NCI-H345 treated with DMSO at 0.1 percent for 48 hours (cell line): Measurements from ENCODE around the gene RFTN1.

Experiments
- DNase-seq: peaks from one replicate; lab custom pipeline; 2025; ENCODE audit not compliant: unreplicated experiment; lab: John Stamatoyannopoulos, UW

Gene RFTN1

DNA sequence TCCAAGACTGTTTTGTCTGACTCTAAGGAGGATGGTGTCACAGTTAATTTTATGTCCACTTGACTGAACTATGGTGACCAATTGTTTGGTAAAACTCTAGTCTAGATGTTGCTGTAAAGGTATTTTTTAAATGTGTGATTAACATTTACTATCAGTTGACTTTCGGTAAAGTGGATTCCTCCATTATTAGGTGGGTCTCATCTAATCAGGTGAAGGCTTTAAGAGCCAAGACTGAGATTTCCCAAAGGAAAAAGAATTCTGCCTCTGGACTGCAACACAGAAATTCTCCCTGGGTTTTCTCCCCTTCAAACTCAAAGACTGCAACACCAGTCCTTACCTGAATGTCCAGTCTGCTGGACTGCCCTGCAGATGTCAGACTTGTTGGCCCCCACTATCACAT is 129.6 kb downstream of the RFTN1 start:
- DNase-seq: no peak

DNA sequence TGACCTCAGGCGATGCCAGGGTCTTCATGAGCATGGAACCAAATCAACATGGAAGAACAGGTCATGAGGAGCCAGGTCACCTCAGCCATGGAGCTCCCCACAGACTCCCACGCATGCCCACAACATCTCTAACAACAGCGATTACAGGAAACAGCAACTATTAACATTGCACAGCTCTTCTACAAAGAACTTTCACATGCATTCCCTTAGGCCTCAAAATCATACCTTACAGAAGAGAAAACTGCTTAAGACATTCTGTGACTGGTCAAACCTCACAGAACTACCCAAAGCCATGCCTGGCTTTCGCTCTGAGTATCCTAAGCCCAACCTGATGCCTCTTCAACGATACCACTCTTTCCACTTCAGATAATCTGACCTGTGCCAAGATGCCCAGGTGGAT is 130.7 kb downstream of the RFTN1 start:
- no peak for DNase-seq

DNA sequence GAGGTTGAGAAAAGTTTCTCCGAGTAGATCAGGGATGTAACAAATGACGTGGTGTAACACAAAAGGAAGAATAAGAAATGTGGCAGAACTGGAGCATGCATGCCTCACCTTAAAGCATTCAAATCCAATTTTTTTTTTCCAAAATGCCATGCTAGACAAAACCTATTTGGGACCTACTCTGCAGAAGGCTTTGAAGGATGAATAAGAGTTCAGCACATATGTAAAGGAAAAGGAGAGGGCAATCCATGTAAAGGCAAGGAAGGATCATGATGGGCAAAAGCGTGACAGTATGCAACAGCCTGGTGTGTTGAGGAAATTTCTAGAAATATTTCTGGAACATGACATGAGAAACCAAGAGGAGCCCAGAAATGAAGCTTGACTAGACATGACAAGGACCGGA is 132.1 kb downstream of the RFTN1 start:
- DNase-seq: no peak

DNA sequence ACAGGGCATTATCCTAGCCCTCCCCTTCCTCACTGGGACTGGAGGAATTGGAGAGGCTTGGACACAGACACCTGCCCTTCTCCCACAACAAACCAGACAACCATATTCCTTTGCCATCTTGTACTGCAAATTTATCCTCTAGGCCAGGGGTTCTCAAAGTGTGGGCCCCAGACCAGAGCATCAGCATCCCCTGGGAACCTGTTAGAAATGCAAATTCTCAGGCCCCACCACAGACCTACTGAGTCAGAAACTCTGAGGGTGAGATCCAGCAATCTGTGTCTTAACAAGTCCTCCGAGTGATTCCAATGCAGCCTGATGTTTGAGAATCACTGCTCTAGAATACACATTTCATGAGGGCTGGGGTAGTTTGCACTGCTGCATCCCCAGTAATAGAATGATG is 133.1 kb downstream of the RFTN1 start:
- DNase-seq: no peak

DNA sequence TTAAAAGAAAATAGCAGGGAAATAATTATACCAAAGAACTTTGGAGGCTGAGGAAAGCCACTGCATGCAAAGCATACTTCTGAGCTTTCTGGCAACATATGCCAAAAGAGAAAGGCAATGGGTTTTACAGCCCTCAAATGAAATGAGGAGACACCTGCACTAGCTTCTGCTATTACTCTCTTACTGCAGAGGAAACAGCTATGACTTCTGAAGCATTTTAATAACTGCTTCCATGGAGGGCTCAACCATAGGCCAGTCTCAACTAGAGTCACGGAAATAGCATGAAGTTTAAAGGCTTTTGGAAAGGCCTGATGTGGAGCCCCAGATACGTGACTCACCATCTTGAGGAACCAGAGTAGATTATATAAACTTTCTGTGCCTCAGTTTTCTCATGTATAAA is 133.7 kb downstream of the RFTN1 start:
- DNase-seq: no peak

DNA sequence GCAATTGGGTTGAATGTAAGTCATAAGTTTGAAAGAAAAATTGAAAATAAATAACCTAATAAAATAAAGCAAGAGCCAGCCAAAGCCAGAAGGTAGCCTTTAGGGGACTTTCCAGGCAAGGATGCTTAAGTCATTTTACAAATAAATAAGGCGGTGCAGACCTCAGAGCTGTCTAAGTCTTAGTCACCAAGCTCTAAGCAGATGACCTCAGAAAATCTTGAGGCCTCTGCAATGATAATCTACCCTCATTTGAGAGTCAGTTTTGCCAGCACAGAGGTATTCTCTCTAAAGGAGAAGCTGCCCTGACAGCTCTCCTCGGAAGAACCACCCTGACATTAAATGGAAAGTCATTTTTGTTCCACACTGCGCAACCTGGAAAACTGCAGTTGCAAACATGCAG is 134.6 kb downstream of the RFTN1 start:
- DNase-seq: no peak

DNA sequence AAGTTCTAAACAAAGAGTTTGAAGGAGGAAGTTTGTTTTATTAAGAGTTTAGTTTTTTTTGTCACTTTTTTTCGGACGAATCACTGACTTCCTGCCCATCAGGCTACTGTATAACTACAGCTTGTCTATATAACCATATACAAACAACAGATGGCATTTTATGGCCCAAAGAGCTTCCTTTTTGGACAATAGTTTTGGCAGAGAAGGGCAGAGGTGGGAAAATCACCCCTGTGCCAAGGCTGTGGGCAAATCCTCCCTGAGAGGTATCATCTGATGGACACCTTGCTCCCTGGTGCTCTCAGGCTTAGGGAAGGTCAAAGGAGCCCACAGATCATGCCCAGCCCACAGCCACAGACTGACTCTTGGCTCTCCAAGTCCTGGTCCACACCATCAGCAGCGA is 135.1 kb downstream of the RFTN1 start:
- no peak for DNase-seq

DNA sequence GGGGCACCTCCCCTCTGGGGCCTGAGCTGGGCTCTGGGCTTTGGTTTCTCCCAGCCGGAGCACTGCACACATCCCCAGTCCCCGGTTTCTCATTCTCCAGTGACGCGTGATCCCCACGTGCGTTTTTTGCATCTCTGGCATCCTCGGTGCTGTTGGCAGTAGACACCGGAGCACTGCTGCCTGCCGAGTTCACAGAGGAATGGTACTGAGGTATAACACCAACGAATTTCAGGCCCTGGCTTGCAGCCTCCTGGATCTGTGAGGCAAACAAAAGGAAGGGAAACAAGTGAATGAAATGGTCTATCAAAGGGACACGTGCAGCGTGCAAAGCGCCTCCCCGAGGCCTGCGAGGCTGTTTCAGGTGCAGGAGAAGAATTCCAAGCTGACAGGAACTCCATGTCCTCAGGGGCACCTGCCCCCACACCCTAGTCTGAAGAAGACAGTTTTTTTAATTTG is 135.6 kb downstream of the RFTN1 start:
- no peak for DNase-seq

DNA sequence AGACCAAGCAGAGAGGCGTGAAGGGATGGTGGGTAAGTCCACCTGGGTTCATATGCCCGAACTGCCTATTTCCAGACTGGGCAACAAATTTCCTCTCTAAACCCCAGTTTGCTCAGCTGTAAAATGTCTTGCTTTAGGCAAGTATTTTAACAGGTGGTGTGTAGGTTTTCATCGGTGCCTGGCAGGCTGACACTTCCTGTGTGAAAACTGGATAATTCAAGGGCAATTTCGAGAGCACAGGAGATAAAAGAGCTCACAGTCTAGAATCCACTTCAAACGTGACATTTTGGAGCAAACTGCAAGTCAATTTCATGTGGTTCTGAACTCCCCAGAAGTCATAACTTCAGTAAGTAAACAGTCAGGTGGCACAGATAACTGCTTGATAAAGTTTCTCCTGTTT is 136.3 kb downstream of the RFTN1 start:
- DNase-seq: no peak

DNA sequence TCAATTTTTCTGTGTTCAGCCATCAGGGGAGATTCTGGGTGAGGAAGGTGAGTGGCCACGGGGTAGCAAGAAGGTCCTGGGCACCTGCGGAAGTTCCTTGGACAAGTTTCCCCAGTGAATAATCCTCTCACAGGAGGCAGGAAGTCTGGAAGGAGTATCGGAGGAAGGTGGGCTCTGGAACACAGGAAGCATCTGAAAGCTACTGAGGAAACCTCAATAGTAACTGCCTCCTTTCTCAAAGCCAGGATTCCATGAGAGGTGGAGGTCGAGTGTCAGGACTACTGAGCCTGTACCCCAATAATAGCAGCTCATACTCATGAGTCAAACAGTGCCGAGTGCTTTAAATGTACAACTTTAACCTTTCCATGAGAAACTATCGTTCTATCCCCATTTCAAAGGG is 137.6 kb downstream of the RFTN1 start:
- no peak for DNase-seq

DNA sequence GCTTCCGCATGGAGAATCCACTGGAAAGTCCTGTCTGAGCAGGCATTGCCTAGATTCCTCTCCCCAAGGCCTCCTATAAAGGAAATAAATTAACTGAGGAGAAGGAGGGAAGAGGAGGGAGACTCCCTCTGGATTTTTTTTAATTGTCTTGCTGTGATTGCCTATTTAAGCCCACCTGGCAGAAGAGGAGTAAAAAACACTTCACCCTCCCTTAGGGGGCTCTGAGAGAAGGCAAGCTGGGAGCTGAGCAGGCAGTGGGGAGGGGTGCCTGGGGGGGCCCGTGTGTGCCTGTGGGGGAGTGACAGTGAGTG is 138.6 kb downstream of the RFTN1 start:
- DNase-seq: no peak

DNA sequence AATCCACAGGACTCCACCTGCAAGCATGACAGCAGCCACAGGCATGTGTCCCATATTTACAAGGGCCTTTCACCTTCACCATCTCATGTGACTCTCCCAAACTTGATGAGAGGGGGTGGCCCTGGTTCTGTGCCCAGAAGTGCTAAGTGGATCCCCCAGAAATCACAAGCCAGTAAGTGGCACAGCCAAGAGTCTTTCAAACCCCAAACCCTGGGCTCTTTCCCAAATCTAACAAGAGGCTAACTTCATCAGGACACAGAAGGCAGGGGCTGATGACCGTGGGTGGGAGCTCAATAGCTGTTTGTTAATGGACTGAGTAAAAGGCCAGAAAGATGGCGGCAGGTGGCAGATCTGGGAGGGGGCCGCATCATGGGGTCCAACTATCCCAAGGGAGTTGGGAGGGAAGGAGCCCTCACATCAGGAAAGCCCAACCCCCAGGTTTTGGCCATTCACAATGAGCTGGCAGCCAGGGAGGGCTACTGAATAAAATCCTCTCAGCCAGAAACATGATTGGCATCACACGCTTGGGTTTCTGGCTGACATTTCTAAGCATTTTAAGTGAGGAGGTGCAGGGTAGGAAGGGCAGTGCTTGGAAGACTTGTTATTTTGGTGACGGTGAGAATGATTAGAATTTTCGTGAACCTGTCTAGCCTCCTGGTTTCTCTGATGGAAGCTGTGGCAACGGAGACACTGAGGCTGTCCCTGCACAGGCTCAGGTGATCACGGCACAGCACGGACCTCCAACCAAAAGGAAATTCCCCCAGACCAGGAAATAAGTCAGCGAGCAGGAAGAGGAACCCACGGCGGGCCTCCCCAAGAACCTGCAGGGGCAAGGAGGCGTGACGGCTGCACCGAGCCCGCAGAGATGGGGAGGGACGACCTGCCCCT is 139.2 kb downstream of the RFTN1 start:
- DNase-seq: no peak

DNA sequence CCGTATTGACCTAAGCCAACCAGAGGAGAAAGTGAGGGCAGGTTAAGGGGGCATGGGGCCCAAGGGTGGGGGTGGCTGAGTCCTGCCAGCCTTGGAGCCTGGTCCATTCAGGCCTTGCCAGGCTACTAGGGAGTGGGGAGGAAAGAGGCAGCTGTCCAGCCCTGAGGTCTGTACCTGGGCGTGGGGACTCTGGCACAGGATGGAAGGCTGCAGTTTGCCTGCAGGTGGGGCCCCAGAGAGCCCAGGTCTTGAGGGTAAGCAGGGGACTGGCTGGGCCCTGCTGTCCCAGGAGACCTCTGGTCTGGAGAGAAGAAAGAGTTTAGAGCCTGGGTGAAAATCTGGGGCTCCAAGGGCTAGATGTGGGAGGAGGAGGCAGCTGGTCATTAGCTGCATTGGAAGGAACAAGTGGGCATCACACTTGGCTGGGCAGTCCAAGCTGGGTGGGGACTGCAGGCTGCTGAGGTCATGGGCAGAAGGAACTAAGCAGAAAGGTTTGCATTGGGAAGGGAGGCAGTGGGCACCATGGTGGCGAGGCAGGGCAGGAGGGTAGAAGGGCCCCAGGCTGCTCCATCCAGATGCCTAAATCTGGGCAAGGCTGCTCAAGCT is 140.1 kb downstream of the RFTN1 start:
- no peak for DNase-seq

DNA sequence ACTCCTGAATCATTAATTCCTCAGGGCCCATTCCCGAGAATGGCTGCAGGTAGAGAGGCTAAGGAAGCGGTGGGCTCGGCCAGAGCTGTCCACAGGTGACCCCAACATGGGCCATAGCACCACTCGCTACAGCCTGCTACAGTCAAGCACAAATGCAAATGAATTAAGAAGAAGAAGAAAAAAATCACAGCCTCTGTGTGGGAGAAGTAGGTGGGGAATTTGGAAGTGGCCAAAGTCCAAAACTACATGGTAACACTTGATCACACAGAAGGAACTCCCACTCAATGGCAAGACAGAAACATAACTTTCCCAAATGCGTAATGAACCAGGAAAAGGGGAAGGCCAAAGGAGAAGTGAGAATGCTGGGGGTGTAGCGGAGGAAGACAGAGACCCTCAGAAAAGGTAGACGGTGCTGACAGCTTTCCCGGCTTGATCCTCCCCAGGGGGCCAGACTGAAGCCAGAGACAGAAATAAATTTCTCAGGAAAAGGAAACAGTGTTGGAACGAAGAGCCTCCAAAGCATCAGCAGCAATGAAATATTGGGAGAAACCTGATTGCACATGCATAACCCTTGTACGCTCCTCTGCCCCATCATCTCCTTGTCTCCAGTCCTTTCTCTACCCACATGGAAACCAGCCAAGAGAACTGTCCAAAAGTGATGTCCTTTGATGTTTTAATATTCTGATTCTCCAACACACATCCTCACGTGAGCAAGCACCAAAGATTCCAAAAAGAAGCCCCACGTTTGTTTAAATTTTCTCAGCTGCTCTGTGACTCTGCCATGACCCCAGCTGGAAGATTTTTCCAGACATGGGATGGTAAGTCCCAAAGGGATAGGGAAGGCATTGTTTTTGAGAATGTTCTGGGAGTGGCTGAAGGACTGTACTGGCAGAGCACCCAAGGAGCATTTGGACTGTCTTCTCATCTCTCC is 140.9 kb downstream of the RFTN1 start:
- no peak for DNase-seq

DNA sequence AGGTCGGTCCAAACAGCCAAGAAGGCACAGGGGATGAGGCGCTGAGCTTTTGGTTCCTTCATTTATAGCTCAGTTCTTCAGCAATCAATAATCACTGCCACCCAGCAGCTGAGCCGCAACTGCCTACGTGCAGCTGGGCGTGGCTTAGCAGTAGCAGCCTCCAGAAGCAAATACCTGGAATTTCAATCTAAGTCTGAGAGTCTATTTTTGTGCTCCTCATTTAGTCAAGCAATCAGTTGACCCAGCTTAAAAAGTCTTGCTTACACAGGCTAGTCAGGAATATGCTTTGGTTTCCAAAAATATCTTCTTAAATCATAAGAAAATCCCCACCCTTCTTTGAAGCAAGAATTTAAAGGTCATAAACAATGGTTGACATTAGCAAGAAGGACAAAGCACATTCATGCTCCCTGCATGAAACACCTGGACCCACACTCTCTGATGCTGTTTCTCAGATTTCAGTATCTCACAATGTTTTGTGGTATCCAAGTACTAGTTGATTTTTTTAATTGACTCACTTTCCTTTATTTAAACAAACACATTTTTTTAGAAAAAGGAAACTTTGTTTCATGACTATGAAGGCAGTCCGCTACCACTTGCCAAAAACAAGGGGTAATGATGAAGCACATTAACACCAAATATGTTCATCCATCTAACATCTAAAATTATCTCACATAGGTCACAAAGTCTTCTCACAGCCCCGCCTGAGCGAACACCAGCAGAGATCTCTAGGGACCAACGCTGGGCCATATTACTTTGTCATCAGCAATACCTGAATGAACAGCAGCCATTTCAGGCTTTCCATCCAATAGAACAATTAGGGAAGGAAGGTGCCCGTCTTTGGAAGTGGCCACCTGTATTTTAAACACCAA is 142.4 kb downstream of the RFTN1 start:
- DNase-seq: no peak

DNA sequence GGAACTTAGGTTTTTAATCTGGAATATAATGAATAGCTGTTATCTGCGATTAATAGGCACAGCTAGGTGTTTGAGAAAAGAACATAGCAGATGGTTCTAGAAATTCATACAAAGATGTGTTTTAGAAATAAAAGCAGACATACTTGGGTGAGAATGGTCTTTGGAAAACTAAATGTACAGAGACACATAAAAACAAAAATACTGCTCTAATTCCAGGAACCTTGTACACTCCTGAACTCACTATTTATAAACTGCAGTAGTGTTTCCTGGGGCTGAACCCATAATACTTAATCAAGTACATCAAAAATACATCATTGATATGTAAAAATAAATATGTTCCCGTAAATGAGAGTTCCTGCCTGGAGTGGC is 143.0 kb downstream of the RFTN1 start:
- DNase-seq: no peak

DNA sequence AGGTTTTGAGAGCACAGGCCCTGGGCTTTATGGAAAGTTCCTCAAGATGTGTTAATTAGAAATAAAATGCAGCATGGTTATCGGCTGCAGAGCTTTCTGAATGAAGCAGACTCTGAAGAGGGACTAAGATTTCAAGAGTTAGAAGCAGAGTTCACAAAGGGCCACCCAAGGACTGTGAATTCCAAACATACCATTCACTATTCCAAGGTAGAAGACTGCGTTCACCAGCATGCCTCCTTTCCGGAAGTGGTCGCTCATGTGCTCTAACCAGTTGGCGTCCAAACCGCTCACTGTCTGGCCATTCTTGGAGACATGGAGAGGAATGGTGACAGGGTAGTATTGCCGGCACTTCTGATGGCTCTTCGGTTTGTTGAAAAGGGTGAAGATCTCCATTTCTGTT is 143.6 kb downstream of the RFTN1 start:
- DNase-seq: no peak

DNA sequence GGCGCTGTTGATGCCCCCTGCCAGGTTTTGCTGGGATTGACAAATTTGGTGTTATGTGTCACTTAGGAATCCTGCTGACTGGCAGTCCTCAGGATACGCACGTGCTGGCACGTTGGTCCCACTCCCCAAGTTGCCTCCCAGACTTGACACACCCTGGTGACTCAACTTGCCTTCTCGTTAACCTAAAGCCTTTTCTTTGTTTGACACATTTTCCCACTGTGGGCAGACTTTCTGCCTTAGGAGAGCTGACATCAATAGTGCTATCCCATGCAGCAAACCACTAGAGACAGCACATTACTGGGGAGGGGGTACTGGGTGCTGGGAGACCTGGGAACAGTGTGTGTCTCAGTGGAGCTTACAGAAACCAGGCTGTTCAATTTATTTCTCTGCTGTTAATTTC is 144.2 kb downstream of the RFTN1 start:
- no peak for DNase-seq

DNA sequence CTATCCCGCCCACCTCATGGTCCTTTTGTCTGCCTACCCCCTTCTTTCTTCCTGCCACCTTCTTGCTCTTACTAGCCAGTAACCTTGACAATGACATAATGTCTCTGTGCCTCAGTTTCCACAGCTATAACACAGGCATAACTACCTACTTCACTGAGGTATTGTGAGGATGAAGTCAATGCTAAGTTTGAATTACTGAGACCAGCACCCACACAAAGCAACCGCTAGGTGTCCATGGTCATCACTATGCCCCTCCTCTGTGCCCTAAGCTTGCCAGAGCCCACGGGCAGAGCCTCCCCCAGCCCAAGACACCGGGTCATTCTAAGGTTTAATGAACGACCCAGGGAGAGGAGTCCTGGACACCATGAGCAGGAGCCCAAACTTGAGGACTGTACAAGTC is 146.9 kb downstream of the RFTN1 start:
- no peak for DNase-seq

DNA sequence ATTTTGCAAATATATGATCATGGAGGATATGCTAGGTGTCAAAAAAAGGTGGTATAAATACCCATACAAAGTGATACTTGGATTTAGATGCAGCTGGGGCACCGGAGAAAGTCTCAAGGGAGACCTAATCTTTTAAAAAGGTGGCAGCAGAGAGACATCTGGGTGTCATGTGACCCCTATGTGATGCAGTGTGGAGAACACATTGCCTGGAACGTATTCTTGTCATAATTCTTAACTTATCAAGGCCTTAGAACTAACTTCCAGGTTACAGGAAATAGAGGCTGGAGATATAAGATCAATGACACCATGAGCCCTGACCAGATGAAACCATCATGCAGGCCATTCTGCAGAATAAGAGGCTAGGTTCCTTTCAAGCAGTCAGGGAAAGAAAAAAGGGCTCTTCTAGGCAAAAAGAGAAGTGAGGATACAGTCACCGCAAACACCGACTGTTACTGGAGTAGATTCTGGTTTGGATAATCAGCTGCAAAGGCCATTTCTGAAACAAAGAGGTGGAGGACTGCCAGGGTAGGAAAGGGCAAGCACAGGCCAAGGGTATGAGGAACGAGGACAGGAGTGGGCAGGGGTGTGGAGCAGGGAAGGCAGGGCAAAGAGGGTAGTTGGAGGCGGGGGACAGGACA is 147.9 kb downstream of the RFTN1 start:
- DNase-seq: no peak
